Panc1 (cell line): Measurements from ENCODE around the gene DNM1. TPM values are rescaled to one million over a fixed set of nuclear protein-coding genes. Genes with fewer than 3 reads are reported as not detected.

Source experiments
- ATAC-seq: fragments of 200-7000 bp; cut with Tn5 transposase; 2 replicates; pipeline ENCODE4 v1.9.1; 2020; ENCODE audit warnings: mild to moderate bottlenecking, moderate library complexity
- BruUV-seq: library from RNA; stranded (reverse); fragments of 400-500 nt; replicated peaks from 2 replicates; lab custom pipeline; 2021; lab: Mats Ljungman, UMichigan
- CTCF ChIA-PET: fragments of 300-600 bp; sonication (Branson Sonifier 250); formaldehyde crosslinking; loops from one replicate; lab custom pipeline; 2022; ENCODE audit warnings: antibody characterized with exemption; lab: Charles Lee
- POLR2A ChIA-PET: fragments of 300-600 bp; sonication (Branson Sonifier 250); formaldehyde crosslinking; loops from one replicate; lab custom pipeline; 2022; ENCODE audit warnings: antibody characterized with exemption; lab: Charles Lee
- DNase-seq: peaks from one replicate; pipeline ENCODE4 v3.0.0-alpha.2; 2010; ENCODE audit warnings: low read depth, low spot score
- H3K27ac ChIP-seq: 2 replicates; pipeline ENCODE4 v1.5.1; 2011; ENCODE audit warnings: mild to moderate bottlenecking, low read length, inconsistent platforms
- H3K27me3 ChIP-seq: fragments of 200-500 bp; sonication (Bioruptor generic); 2 replicates; pipeline ENCODE4 v1.6.0; 2014; ENCODE audit warnings: low read length, inconsistent platforms; ENCODE audit not compliant: control insufficient read depth, insufficient read depth
- H3K36me3 ChIP-seq: fragments of 200-500 bp; sonication (Bioruptor generic); 2 replicates; pipeline ENCODE4 v1.5.1; 2014; ENCODE audit warnings: inconsistent platforms, mild to moderate bottlenecking, low read length, moderate library complexity; ENCODE audit not compliant: control insufficient read depth, insufficient read depth
- H3K4me1 ChIP-seq: 2 replicates; pipeline ENCODE4 v1.5.1; 2011; ENCODE audit warnings: inconsistent platforms, mild to moderate bottlenecking, low read length, moderate library complexity; ENCODE audit not compliant: control insufficient read depth, insufficient read depth
- H3K4me3 ChIP-seq, 2 experiments: 2 replicates each; pipeline ENCODE4 v1.5.1; 2011 to 2012; ENCODE audit warnings: low read depth in 2 of 2, low read length in 2 of 2, mild to moderate bottlenecking in 2 of 2, inconsistent platforms in 1 of 2, moderate library complexity in 1 of 2
- H3K9me3 ChIP-seq: fragments of 200-500 bp; sonication (Bioruptor generic); 2 replicates; pipeline ENCODE4 v1.5.1; 2014; ENCODE audit warnings: low read depth, mild to moderate bottlenecking, inconsistent platforms, low read length, moderate library complexity; ENCODE audit not compliant: control insufficient read depth, insufficient read depth
- CTCF ChIP-seq: fragments of 450-650 bp; IDR thresholded peaks from 2 replicates; pipeline ENCODE4 v1.5.1; 2017; ENCODE audit warnings: mild to moderate bottlenecking
- POLR2AphosphoS5 ChIP-seq: IDR thresholded peaks from 2 replicates; pipeline ENCODE4 v1.6.1; 2012; ENCODE audit warnings: mild to moderate bottlenecking, low read depth, low read length, moderate library complexity
- REST ChIP-seq, 2 experiments: IDR thresholded peaks; 2 replicates each; pipeline ENCODE4 v1.6.1; 2011 to 2012; ENCODE audit warnings: low read depth in 2 of 2, control low read depth in 1 of 2, low read length in 1 of 2, mild to moderate bottlenecking in 1 of 2, moderate library complexity in 1 of 2; ENCODE audit not compliant: insufficient read depth in 1 of 2
- SIN3A ChIP-seq: IDR thresholded peaks from 2 replicates; pipeline ENCODE4 v1.6.1; 2012; ENCODE audit warnings: low read depth, mild to moderate bottlenecking, low read length, moderate library complexity, borderline replicate concordance; ENCODE audit not compliant: insufficient read depth
- TCF7L2 ChIP-seq: IDR thresholded peaks from 2 replicates; pipeline ENCODE4 v1.6.1; 2011; ENCODE audit warnings: mild to moderate bottlenecking, low read depth, low read length, inconsistent platforms
- in situ Hi-C: cut with HindIII; loops from 2 replicates; pipeline ENCODE4 v1.10.0; 2016; ENCODE audit warnings: low sequenced_read_pairs, low pct_unique_long_range_greater_than_20kb
- intact Hi-C: fragments of 100-400 bp; cut with micrococcal nuclease; formaldehyde crosslinking; loops from one replicate; pipeline ENCODE4 v1.10.0; 2022; ENCODE audit not compliant: unreplicated experiment
- total RNA-seq: library from RNA; stranded (reverse); gene quantifications from one replicate; pipeline ENCODE4 v1.2.1, GENCODE V29; 2021; ENCODE audit not compliant: unreplicated experiment

Gene DNM1
- total RNA-seq, 1 experiment from 2014 or later = 18.7 TPM

- Histone ChIP-seq H3K27me3 (no peaks in the 10 kb centered on the region), H3K27ac (no peak overlapping the region), H3K36me3 (no peaks in the 10 kb centered on the region; the same call in 1 of the 2 replicates), H3K4me3 (no peak overlapping the region), H3K4me1 (no peaks in the 10 kb centered on the region), H3K9me3 (no peaks in the 10 kb centered on the region)
- TF ChIP-seq TCF7L2 (no peak), REST (IDR thresholded peaks at IDR 0.05; ENCODE audit: insufficient read depth in 1 of 2, low read depth in 2 of 2, low read length in 1 of 2) (no peak), CTCF (no peak), POLR2AphosphoS5 (no peak), SIN3A (no peak)
- in situ Hi-C loops = no loop called here
- no TSS peak for BruUV-seq
- CTCF ChIA-PET = interaction anchor here (0.6 to 0.8 kb wide), 4 partner anchors 12 to 612 kb away, joined by 3 to 13 read pairs (median 6); no protein-coding TSS in a partner anchor
- POLR2A ChIA-PET = no interaction called here
- intact Hi-C loops = no loop called here
- ATAC-seq (no peak), DNase-seq (no peak)
Measured at GRCh38 chr9:128253140-128253990, 50.2 kb downstream of the DNM1 start.

GRCh38 chr9:128253991-128254346 lies 50.8 kb downstream of the DNM1 start:
- intact Hi-C loops (no loop called here), in situ Hi-C loops (no loop called here)
- Histone ChIP-seq H3K36me3 (no peaks in the 10 kb centered on the region; the same call in 1 of the 2 replicates), H3K4me3 (no peak overlapping the region), H3K27me3 (no peaks in the 10 kb centered on the region), H3K9me3 (no peaks in the 10 kb centered on the region), H3K27ac (no peak overlapping the region), H3K4me1 (no peaks in the 10 kb centered on the region)
- TF ChIP-seq POLR2AphosphoS5 (no peak), SIN3A (no peak), CTCF (no peak)
- ChIA-PET POLR2A (no interaction called here), CTCF (interaction anchor here (0.6 to 0.8 kb wide), 2 partner anchors 13 to 107 kb away, joined by 3 to 13 read pairs; no protein-coding TSS in a partner anchor)
- no peak for ATAC-seq
- no peak for DNase-seq
- no TSS peak for BruUV-seq
